CD4-positive, alpha-beta T cell (primary cell): ENCODE data around the gene SDF4. TPM values are rescaled to one million over a fixed set of nuclear protein-coding genes. Genes with fewer than 3 reads are reported as not detected.

ENCODE experiments used
- ATAC-seq: fragments of 200-7000 bp; cut with Tn5 transposase; one replicate; pipeline ENCODE4 v1.10.0; 2022; ENCODE audit warnings: mild to moderate bottlenecking; ENCODE audit not compliant: poor library complexity
- CTCF ChIA-PET: fragments of 350-600 bp; sonication (Branson Sonifier 250); formaldehyde crosslinking; loops from one replicate; lab custom pipeline; 2021; ENCODE audit warnings: antibody characterized with exemption, inconsistent platforms; lab: Charles Lee
- POLR2A ChIA-PET: fragments of 350-600 bp; sonication (Branson Sonifier 250); formaldehyde crosslinking; loops from one replicate; lab custom pipeline; 2021; ENCODE audit warnings: antibody characterized with exemption, inconsistent platforms; lab: Charles Lee
- DNase-seq, 14 experiments: peaks; one replicate each; pipeline ENCODE4 v3.0.0-alpha.2; 2013 to 2020; ENCODE audit warnings: mixed read lengths in 2 of 14
- H3K27ac ChIP-seq, 2 donors: one replicate each; pipeline versions ENCODE4 v1.5.1 to v1.7.0; 2013; ENCODE audit warnings: low read length in 2 of 2, low read depth in 1 of 2, mild to moderate bottlenecking in 1 of 2
- H3K27me3 ChIP-seq, 2 experiments: 1 replicate in 1 of 2; 2 replicates in 1 of 2; pipeline versions ENCODE4 v1.6.1 to v1.7.0; 2013; ENCODE audit warnings: low read length in 2 of 2, control low read depth in 1 of 2, mild to moderate bottlenecking in 1 of 2, moderate library complexity in 1 of 2; ENCODE audit not compliant: insufficient read depth in 2 of 2, control insufficient read depth in 1 of 2
- H3K36me3 ChIP-seq: one replicate; pipeline ENCODE4 v1.6.1; 2013; ENCODE audit warnings: low read length, control low read depth; ENCODE audit not compliant: insufficient read depth
- H3K4me1 ChIP-seq: one replicate; pipeline ENCODE4 v1.6.1; 2013; ENCODE audit warnings: low read length, control low read depth; ENCODE audit not compliant: insufficient read depth
- H3K4me3 ChIP-seq: one replicate; pipeline ENCODE4 v1.5.1; 2013; ENCODE audit warnings: mild to moderate bottlenecking, low read length, moderate library complexity
- H3K9me3 ChIP-seq, 2 experiments: 1 replicate in 1 of 2; 2 replicates in 1 of 2; pipeline versions ENCODE4 v1.6.1 to v1.7.0; 2013; ENCODE audit warnings: low read length in 2 of 2, mild to moderate bottlenecking in 2 of 2, control low read depth in 1 of 2, moderate library complexity in 1 of 2; ENCODE audit not compliant: control insufficient read depth in 1 of 2, insufficient read depth in 1 of 2
- H3K27ac Mint-ChIP-seq: one replicate; pipeline ENCODE4 v1.8.0; 2020; ENCODE audit warnings: mixed read lengths
- H3K27me3 Mint-ChIP-seq: one replicate; pipeline ENCODE4 v1.8.0; 2021; ENCODE audit warnings: mixed read lengths
- H3K36me3 Mint-ChIP-seq: one replicate; pipeline ENCODE4 v1.8.0; 2021; ENCODE audit warnings: low read depth, mixed read lengths
- H3K4me1 Mint-ChIP-seq: one replicate; pipeline ENCODE4 v1.8.0; 2021; ENCODE audit warnings: low read depth, mixed read lengths
- H3K4me3 Mint-ChIP-seq: one replicate; pipeline ENCODE4 v1.8.0; 2020; ENCODE audit warnings: mild to moderate bottlenecking, mixed read lengths
- H3K9me3 Mint-ChIP-seq: one replicate; pipeline ENCODE4 v1.8.0; 2020; ENCODE audit warnings: mixed read lengths
- CTCF ChIP-seq: fragments of 200-600 bp; IDR thresholded peaks from one replicate; pipeline ENCODE4 v1.8.0; 2022; ENCODE audit warnings: antibody characterized with exemption, mild to moderate bottlenecking
- intact Hi-C, 2 experiments: fragments of 100-400 bp; cut with DNase I in 1 of 2; cut with micrococcal nuclease in 1 of 2; formaldehyde crosslinking; loops; one replicate each; pipeline versions ENCODE4 v1.15.1 to v1.9.0; 2023 to 2025; cut with DNase I, micrococcal nuclease
- total RNA-seq, 174 experiments: library from RNA in 2 of 174; stranded (reverse) in 2 of 174; gene quantifications; one replicate each; pipeline ENCODE4 v1.2.3 and lab custom pipeline; 2021 to 2026

Gene SDF4
- total RNA-seq, 2 experiments from 2014 or later, result 66.3 to 71.0 TPM

GRCh38 chr1:1267488-1268283, 35.9 kb upstream of the SDF4 start:
- ChIA-PET CTCF (no interaction called here), POLR2A (no interaction called here)
- no peak for TF ChIP-seq CTCF
- peaks cover 38% of the 10 kb centered on the region for H3K4me1 ChIP-seq
- intact Hi-C loops, result no loop called here
- H3K4me3 ChIP-seq, result no peak overlapping the region
- peaks cover 30% of the 10 kb centered on the region for H3K4me1 Mint-ChIP-seq
- H3K27ac Mint-ChIP-seq, result peak overlapping the region; percentile 58
- no peaks in the 10 kb centered on the region for H3K27me3 ChIP-seq
- no peaks in the 10 kb centered on the region for H3K9me3 ChIP-seq
- DNase-seq, result no peak
- peaks cover 63% of the 10 kb centered on the region for H3K36me3 Mint-ChIP-seq
- peak overlapping the region; percentile 45 for H3K4me3 Mint-ChIP-seq
- H3K27ac ChIP-seq, result no peak overlapping the region
- no peak for ATAC-seq
- no peaks in the 10 kb centered on the region for H3K9me3 Mint-ChIP-seq
- peaks cover 48% of the 10 kb centered on the region for H3K36me3 ChIP-seq
- no peaks in the 10 kb centered on the region for H3K27me3 Mint-ChIP-seq

- Mint-ChIP-seq H3K36me3 (peaks cover 73% of the 10 kb centered on the region), H3K27me3 (no peaks in the 10 kb centered on the region), H3K4me3 (peak overlapping the region; percentile 20), H3K9me3 (no peaks in the 10 kb centered on the region), H3K27ac (no peak overlapping the region), H3K4me1 (peaks cover 14% of the 10 kb centered on the region)
- no peaks in the 10 kb centered on the region for H3K27me3 ChIP-seq
- no peak overlapping the region for H3K27ac ChIP-seq
- H3K4me3 ChIP-seq, result no peak overlapping the region
- ATAC-seq, result peak; percentile 62
- peaks cover 29% of the 10 kb centered on the region for H3K4me1 ChIP-seq
- ChIA-PET CTCF (interaction anchor here (2.1 kb wide), 1 partner anchor 143 kb away, joined by 9 read pairs; no protein-coding TSS in a partner anchor), POLR2A (no interaction called here)
- peaks cover 60% of the 10 kb centered on the region for H3K36me3 ChIP-seq
- peak in 2 of 14 experiments; percentile 49 to 51 for DNase-seq
- TF ChIP-seq CTCF, result no peak
- H3K9me3 ChIP-seq, result no peaks in the 10 kb centered on the region
- intact Hi-C loops, result no loop called here
These were observed 33.1 kb upstream of the SDF4 start for GRCh38 chr1:1264868-1265272.

GRCh38 chr1:1264026-1264425, 32.2 kb upstream of the SDF4 start:
- Mint-ChIP-seq H3K27me3 (no peaks in the 10 kb centered on the region), H3K9me3 (no peaks in the 10 kb centered on the region), H3K36me3 (peaks cover 78% of the 10 kb centered on the region), H3K27ac (no peak overlapping the region), H3K4me3 (no peak overlapping the region), H3K4me1 (peaks cover 13% of the 10 kb centered on the region)
- intact Hi-C loops, result no loop called here
- H3K4me3 ChIP-seq, result no peak overlapping the region
- CTCF ChIA-PET, result interaction anchor here (2.1 kb wide), 1 partner anchor 142 kb away, joined by 9 read pairs; no protein-coding TSS in a partner anchor
- H3K36me3 ChIP-seq, result peaks cover 65% of the 10 kb centered on the region
- H3K27ac ChIP-seq, result no peak overlapping the region
- DNase-seq, result no peak
- no peaks in the 10 kb centered on the region for H3K9me3 ChIP-seq
- no peak for ATAC-seq
- no peak for TF ChIP-seq CTCF
- H3K27me3 ChIP-seq, result no peaks in the 10 kb centered on the region
- POLR2A ChIA-PET, result no interaction called here
- H3K4me1 ChIP-seq, result peaks cover 22% of the 10 kb centered on the region
